Ectodermal cell (in vitro differentiated cells): ENCODE measurements around the gene FITM2.

ENCODE experiments used
- H3K27ac ChIP-seq: 2 replicates; pipeline ENCODE4 v1.7.0; 2013; ENCODE audit warnings: mild to moderate bottlenecking, low read depth, low read length; ENCODE audit not compliant: insufficient read depth, poor library complexity, severe bottlenecking
- H3K27me3 ChIP-seq: 2 replicates; pipeline ENCODE4 v1.7.0; 2013; ENCODE audit warnings: mild to moderate bottlenecking, low read length; ENCODE audit not compliant: insufficient read depth, control insufficient read depth, poor library complexity, severe bottlenecking
- H3K36me3 ChIP-seq: one replicate; pipeline ENCODE4 v1.7.0; 2013; ENCODE audit warnings: low read length; ENCODE audit not compliant: control insufficient read depth, insufficient read depth
- H3K4me1 ChIP-seq: one replicate; pipeline ENCODE4 v1.7.0; 2013; ENCODE audit warnings: low read length; ENCODE audit not compliant: control insufficient read depth, insufficient read depth
- H3K4me3 ChIP-seq: 2 replicates; pipeline ENCODE4 v1.7.0; 2013; ENCODE audit warnings: low read depth, low read length, control low read depth; ENCODE audit not compliant: insufficient read depth
- H3K9me3 ChIP-seq: 2 replicates; pipeline ENCODE4 v1.7.0; 2013; ENCODE audit warnings: mild to moderate bottlenecking, low read length, moderate library complexity; ENCODE audit not compliant: control insufficient read depth
- WGBS, 2 experiments: methylation state at CpG; one replicate each; pipeline ENCODE4 v1.1.7; 2013; ENCODE audit warnings: missing lambda C conversion rate in 2 of 2; 5-methylcytosine and 5-hydroxymethylcytosine counted together

The FITM2 gene

GRCh38 chr20:44264287-44264686 lies 46.7 kb downstream of the FITM2 start:
- H3K36me3 ChIP-seq: no peaks in the 10 kb centered on the region
- no peak overlapping the region for H3K27ac ChIP-seq
- H3K4me1 ChIP-seq: no peaks in the 10 kb centered on the region
- H3K27me3 ChIP-seq: no peaks in the 10 kb centered on the region
- H3K9me3 ChIP-seq: no peaks in the 10 kb centered on the region
- no peak overlapping the region for H3K4me3 ChIP-seq
- WGBS, 2 experiments: 68 to 77% methylated on average over 5 of the region's 5 CpGs

- Histone ChIP-seq H3K27ac (no peak overlapping the region), H3K27me3 (no peaks in the 10 kb centered on the region), H3K36me3 (no peaks in the 10 kb centered on the region), H3K9me3 (no peaks in the 10 kb centered on the region), H3K4me3 (no peak overlapping the region), H3K4me1 (no peaks in the 10 kb centered on the region)
- WGBS, 2 experiments: 89 to 90% methylated on average over 28 of the region's 28 CpGs
Measured at GRCh38 chr20:44258226-44258890, 52.6 kb downstream of the FITM2 start.

GRCh38 chr20:44256961-44257360 lies 54.0 kb downstream of the FITM2 start:
- Histone ChIP-seq H3K27me3 (no peaks in the 10 kb centered on the region), H3K9me3 (no peaks in the 10 kb centered on the region), H3K4me3 (no peak overlapping the region), H3K36me3 (no peaks in the 10 kb centered on the region), H3K4me1 (no peaks in the 10 kb centered on the region), H3K27ac (no peak overlapping the region)
- 92 to 93% methylated on average over 21 of the region's 21 CpGs for WGBS, 2 experiments

- Histone ChIP-seq H3K27ac (no peak overlapping the region), H3K9me3 (no peaks in the 10 kb centered on the region), H3K4me1 (no peaks in the 10 kb centered on the region), H3K27me3 (no peaks in the 10 kb centered on the region), H3K36me3 (no peaks in the 10 kb centered on the region), H3K4me3 (no peak overlapping the region)
- 75% methylated on average over 1 of the region's 1 CpG; no CpG with 5 or more reads in 1 of the 2 experiments for WGBS, 2 experiments
Measured at GRCh38 chr20:44255942-44256341, 55.1 kb downstream of the FITM2 start.

GRCh38 chr20:44254073-44254472 lies 56.9 kb downstream of the FITM2 start:
- 79 to 84% methylated on average over 7 to 8 of the region's 8 CpGs for WGBS, 2 experiments
- H3K27ac ChIP-seq: no peak overlapping the region
- H3K36me3 ChIP-seq: no peaks in the 10 kb centered on the region
- no peaks in the 10 kb centered on the region for H3K27me3 ChIP-seq
- no peaks in the 10 kb centered on the region for H3K9me3 ChIP-seq
- no peak overlapping the region for H3K4me3 ChIP-seq
- H3K4me1 ChIP-seq: no peaks in the 10 kb centered on the region

- 67 to 76% methylated on average over 3 of the region's 3 CpGs for WGBS, 2 experiments
- Histone ChIP-seq H3K27ac (no peak overlapping the region), H3K9me3 (no peaks in the 10 kb centered on the region), H3K36me3 (no peaks in the 10 kb centered on the region), H3K4me1 (no peaks in the 10 kb centered on the region), H3K4me3 (no peak overlapping the region), H3K27me3 (no peaks in the 10 kb centered on the region)
Measured at GRCh38 chr20:44253528-44253927, 57.5 kb downstream of the FITM2 start.
